Choroid plexus epithelial cell (primary cell): ENCODE measurements around the gene BRD3OS.

Experiments
- DNase-seq: peaks from one replicate; pipeline ENCODE4 v3.0.0-alpha.2; 2010; ENCODE audit warnings: low read depth
- H3K4me3 ChIP-seq: 2 replicates; pipeline ENCODE4 v1.5.1; 2011; ENCODE audit warnings: low read depth, mild to moderate bottlenecking, control low read depth, low read length, moderate library complexity
- TF ChIP-seq, protein P1 (sequence below): conservative IDR thresholded peaks from 2 replicates; pipeline ENCODE4 v1.5.1; 2011; ENCODE audit warnings: low read depth, mild to moderate bottlenecking, control low read depth, inconsistent platforms, low read length, moderate library complexity

The BRD3OS gene

DNA sequence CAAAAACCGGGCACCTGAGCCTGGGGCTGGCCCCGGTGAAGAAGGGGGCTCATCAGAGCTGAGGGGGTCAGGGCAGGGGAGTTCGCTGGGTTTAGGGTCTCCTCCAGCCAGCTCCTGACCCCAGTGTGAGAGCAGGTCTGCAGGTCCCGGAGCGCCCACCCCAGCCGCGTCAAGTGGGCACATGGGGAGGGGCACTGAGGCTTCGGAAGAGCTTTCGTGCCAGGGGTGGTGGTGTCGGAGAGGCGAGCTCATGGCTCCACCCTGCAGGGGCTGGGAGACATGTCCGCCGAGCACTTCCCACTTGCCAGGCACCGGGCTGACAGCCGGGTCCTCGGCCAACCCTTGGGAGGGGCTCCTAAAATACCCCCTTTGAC is 46.4 kb upstream of the BRD3OS start:
- DNase-seq, result no peak
- peak overlapping the region; percentile 44 for H3K4me3 ChIP-seq
- TF ChIP-seq, protein P1, sequence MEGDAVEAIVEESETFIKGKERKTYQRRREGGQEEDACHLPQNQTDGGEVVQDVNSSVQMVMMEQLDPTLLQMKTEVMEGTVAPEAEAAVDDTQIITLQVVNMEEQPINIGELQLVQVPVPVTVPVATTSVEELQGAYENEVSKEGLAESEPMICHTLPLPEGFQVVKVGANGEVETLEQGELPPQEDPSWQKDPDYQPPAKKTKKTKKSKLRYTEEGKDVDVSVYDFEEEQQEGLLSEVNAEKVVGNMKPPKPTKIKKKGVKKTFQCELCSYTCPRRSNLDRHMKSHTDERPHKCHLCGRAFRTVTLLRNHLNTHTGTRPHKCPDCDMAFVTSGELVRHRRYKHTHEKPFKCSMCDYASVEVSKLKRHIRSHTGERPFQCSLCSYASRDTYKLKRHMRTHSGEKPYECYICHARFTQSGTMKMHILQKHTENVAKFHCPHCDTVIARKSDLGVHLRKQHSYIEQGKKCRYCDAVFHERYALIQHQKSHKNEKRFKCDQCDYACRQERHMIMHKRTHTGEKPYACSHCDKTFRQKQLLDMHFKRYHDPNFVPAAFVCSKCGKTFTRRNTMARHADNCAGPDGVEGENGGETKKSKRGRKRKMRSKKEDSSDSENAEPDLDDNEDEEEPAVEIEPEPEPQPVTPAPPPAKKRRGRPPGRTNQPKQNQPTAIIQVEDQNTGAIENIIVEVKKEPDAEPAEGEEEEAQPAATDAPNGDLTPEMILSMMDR, result no peak

DNA sequence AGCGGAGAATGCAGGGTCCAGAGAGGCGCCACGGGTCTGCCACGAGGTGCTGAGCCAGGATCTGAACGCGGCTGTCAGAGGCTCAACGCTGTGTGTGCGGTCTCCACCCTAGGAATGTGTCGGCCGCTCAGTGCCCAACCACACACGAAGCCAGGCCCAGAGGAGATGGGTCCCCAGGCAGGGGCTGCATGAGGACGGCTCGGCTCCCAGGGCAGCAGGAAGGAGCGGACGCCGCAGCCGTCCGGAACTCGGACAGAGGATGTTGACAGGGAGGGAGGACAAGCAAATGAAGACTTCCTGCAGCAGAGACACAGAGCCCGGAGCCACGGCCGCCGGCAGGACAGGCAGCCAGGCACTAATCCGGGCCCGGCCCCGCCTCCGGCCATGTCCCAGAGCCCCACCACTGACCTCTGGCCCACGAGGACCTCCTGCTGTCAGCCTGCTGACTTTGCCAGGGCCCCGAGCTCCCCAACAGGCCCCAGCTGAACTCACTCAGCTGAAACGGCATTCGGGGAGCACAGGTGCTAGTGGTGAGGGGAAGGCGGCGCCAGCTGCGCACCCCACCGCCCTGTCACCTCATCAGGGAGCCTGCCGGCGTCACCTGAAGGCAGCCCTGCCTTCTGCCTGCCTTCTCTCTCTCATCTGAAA is 45.9 kb upstream of the BRD3OS start:
- DNase-seq, result peak; percentile 43
- TF ChIP-seq, protein P1, result no peak
- H3K4me3 ChIP-seq, result peak overlapping the region; percentile 44

DNA sequence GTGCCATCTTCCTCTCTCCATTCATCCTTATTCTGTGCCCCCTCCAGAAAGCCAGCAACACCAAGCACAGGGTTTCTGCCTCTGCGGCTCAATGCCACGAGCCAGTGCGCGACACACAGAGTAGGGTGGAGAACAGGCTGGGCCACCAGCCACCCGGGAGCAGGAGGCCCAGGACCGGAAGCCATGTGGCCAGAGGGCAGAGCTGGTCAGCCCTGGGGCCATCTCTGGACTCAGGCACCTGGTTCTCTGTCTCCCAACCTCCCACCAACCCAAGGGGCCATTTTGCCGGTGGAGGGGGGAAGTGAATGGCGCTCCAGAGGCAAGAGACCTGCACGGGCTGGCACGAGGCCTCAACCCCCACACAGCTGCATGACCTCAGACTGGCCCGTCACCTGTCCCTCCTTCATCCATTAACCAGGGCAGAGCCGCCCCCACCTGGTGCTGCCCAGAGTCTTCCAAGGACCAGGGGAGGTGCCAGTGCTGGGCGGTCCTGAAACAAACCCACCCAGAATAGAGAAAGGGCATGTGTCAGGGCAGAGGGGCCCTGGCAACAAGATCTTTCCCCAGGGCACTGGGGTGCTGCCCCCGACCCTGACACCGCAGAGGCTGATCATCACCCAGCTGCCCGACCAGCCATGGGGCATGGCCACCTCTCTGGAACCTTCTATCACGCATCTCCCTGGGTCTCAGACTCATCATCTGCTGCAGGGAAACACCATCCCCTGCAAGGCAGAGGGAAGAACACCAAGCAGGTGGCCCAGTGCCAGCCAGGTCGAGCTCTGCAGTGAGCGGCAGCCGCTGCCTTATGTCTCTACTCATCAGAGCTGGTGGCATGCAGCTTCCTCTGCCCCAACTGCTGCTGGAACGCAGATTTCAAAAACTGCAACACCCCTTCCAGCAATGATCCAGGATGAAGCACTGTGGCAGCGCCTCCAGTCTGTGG is 45.1 kb upstream of the BRD3OS start:
- no peak for DNase-seq
- no peak overlapping the region for H3K4me3 ChIP-seq
- TF ChIP-seq, protein P1, result no peak

DNA sequence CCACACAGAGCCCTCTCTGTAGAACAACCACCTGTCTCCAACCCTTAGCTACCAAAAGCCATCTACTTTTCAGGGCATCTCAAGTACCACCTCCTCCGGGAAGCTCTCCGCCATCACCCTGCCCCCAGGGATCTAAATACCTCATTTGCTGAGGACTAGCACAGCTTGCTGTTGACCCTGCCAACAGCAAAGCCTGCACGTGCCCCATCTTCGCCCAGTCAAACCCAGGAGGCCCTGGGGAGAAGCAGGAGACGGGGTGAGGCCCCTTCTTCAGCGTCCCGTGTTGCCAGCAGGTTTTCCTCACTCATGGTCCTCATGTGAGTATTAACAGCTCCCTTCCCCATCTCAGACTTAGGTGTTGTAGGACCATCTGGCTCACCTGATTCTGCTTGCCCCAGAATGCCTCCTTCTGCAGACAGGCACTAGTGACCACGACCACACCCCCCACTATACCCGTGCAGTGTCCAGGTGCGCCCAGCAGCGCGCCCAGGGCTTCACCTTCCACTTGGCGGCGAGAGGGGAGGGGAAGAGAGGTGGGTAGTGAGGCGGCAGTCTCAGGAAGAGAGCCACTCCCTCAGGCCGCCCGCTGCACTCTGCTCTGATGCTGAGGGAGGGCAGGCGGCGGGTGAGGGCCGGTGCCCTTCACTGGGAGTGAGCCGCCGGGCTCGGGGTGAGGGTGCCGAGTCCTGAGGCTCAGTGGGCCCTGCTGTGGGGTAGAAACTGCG is 44.3 kb upstream of the BRD3OS start:
- TF ChIP-seq, protein P1, result no peak
- H3K4me3 ChIP-seq, result no peak overlapping the region
- DNase-seq, result no peak

DNA sequence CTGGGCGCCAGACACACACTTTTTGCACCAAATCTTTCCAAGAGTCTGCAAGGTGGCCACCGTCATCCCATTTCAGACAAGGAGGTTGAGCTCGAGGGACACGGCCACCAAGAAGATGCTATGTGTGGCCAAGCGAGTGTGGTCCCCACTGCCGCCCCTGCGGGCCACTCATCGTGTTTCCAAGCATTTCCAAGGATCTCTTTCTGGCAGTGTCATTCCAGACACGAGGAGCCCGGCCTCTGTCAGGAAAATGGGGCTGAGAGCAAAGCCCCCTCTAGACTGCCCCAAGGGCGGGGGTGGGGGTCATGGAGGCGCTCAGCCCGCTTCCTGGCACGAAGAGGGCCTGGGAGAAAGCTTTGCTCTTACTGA is 43.7 kb upstream of the BRD3OS start:
- TF ChIP-seq, protein P1, result no peak
- DNase-seq, result no peak
- no peak overlapping the region for H3K4me3 ChIP-seq

DNA sequence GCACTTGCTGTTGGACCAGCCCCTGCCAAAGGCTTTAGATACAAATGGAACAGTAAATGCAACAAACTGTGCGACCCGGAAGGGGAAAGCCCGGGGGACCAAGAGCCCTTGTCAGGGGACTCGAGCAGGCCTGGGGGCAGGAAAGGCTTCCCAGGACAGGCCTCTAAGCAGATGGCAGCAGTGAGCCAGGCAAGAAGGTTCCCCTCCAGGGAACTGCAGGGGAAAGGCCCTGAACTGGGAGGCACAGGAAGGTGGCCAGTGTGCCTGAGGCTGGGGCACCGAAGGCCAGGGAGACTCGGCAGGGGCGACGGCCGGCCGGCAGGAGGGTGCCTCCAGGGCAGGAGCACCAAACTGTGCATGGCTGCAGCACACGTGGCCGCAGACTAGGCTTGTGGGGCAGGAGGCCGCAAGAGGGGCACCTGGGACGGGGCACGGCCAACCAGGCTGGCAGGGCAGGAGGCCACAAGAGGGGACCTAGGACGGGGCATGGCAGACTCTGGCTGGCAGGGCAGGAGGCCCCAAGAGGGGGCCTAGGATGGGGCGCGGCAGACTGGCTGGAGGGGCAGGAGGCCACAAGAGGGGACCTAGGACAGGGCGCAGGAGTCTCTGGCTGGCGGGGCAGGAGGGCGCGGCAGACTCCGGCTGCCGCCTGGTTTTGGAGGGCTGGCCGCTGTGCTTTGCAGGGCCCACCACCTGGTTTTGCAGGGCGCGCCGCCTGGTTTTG is 43.2 kb upstream of the BRD3OS start:
- DNase-seq, result no peak
- H3K4me3 ChIP-seq, result no peak overlapping the region
- TF ChIP-seq, protein P1, result no peak
